Activated CD8-positive, alpha-beta memory T cell treated with anti-CD3 and anti-CD28 coated beads for 1 hour (primary cell): Measurements from ENCODE around the gene IRF3.
"Not testable (repeated sequence)": the region's sequence is repeated elsewhere in the genome, so short reads cannot be mapped to it uniquely, and the experiment has no call there.

Source experiments
- DNase-seq, 2 donors: peaks; one replicate each; pipeline ENCODE4 v3.0.0-alpha.2; 2020; ENCODE audit warnings: low read depth in 1 of 2; ENCODE audit errors: extremely low read depth in 1 of 2

The IRF3 gene

GRCh38 chr19:49651820-49652550 lies 13.7 kb downstream of the IRF3 start:
- DNase-seq = no peak

GRCh38 chr19:49651029-49651819 lies 14.4 kb downstream of the IRF3 start:
- no peak for DNase-seq

GRCh38 chr19:49646586-49646985 lies 19.1 kb downstream of the IRF3 start:
- DNase-seq = no peak

- DNase-seq = no peak
Measured at GRCh38 chr19:49645995-49646394, 19.7 kb downstream of the IRF3 start.

DNA sequence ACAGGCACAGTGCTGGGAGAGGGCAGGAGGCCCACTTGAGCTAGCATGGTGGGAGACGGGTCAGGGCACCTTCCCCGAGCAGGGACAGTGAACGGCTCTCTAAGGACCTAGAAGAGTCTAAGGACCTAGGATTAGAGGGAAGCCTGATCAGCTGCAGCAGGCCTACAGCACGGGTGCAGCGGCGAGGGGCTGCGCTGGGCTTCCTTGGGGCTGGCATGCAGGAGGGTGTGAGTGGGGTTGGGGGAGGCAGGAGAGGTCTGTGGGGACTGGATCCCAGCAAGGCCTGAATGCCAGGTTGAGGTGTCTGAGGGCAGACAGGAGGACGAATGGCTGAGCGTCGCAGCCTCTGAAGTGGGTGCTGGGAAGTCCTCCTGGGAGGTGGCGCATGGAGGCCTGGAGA lies 20.1 kb downstream of the IRF3 start:
- no peak for DNase-seq

DNA sequence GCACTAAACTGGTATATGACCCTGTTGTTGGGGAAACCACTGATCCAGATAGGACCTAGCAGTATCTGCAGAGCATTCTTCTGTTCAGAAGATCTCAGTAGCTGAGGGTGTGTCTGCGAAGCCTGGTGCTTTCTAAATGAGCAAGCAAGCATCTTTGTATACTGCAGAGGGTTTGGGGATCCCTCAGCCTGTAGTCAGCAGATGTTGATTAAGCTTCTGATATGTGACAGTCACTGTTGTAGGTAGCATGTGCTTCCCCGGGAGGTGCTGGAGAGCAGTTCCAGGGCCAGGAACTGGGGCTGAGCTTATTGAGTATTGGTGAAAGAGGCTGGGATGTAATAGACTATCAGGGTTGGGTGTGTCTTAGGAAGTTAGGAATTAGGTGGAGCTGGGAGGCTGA lies 22.2 kb downstream of the IRF3 start:
- no peak for DNase-seq

DNA sequence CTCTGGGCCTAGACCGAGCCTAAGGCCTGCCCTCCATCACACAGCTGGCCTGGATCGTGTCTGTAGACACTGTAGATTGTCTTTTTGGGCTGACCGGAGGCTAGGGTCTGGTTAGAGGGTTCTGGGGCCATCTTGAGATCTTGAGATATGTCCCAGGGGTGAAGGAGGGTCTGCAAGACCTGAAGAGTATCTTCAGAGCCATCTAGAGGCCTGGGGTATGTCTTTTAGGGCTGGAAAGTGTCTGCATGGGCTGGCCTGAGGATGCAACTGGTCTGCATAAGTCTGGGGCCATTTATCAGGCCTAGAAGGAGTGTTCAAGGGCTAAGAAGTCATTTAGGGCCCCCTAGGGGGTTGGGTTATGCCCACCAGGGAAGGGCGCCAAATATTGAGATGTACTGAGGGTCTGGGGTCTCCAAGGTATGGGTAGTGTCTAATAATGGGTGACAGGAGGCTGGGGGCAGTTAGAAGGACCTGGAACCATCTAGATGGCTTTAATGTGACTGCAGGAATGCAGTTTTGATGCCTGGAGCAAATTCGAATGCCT lies 23.1 kb downstream of the IRF3 start:
- DNase-seq = no peak

GRCh38 chr19:49641688-49642491 lies 23.8 kb downstream of the IRF3 start, which contains the start of gene SCAF1:
TSS of gene SCAF1 (plus strand) at chr19:49642209. CDS start at chr19:49645027, 2,818 bp downstream.
- peak; percentile 97 to 98 for DNase-seq

GRCh38 chr19:49640113-49640898 lies 25.4 kb downstream of the IRF3 start, which contains the start of gene RRAS:
TSS of gene RRAS (minus strand) at chr19:49640143. CDS start at chr19:49640098, 45 bp downstream.
- DNase-seq = peak; percentile 99 to 100

GRCh38 chr19:49639401-49640112 lies 26.1 kb downstream of the IRF3 start:
- DNase-seq = no peak

DNA sequence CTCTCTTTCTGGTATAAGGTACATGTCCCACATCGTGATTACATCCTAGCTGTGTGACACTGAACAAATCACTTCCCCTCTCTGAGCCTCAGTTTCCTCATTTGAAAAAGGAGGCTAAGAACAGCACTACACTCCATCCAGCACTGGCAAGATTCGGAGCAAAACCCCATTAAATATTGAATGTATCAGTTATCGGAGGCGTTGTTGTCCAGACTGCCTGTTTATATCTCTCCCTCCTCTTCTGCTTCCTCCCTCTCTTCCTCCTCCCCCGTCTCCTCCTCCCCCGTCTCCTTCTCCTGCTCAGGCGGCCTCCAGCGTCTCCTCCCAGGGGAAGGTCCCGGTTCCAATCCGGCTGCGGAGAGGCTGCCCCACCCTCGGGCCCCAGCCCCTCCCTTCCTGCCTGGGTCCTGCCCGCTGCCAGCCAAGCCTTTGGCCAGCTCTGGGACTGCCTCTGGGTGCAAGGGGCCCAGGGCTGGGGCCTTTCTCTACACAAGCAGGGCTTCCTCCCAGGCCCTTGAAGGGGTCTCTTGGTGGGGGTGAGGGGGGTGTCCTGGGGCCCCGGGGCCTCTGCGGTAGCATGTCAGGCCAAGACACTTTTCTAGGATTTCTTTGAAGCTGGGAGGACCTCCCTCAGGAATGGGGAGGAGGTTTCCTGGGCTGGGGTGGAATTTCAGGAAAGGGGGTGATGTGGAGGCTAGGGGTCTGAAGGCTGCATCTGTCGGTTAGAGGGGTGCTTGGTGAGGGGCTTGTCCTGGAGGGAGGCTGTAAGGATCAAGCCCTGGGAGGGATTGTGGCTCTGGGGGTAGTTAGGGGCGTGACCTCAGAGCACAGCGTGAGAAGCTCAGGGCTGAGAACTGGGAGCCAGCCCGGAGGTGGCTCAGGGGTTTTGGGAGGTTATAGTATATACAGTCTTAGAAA lies 27.6 kb downstream of the IRF3 start:
- DNase-seq = no peak

- no peak for DNase-seq
Measured at GRCh38 chr19:49636233-49636932, 29.3 kb downstream of the IRF3 start.

DNA sequence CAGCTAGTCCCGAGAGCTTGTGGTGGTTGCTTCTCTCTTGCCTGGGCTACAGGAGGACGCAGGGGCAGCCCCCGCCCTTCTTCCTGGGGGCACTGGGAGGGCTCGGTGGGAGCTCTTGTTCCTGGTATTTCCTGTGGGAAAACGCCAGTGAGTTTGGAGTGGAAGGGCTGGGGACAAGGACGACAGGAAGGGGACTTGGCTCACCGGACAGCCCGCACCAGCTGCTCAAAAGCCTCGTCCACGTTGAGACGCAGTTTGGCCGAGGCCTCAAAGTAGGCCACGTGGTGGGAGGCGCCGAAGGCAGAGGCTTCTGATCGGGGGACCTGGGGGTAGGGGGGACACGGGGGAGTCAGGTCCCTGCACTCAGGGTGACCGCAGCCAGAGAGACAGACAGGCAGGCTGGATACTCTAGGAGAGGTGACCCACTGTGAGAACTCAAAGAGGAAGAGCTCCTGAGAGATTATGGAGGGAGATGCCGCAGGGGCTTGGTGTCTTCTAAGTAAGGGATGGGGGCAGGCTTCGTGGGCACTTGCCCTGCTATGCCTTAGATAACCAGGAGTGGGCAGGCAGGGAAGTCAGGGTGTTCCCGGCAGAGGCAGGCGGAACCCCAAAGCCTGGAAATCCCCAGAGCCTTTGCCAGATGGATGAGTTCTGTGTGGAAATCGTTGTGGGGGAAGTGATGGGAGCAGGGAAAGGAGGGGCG lies 30.0 kb downstream of the IRF3 start:
- no peak for DNase-seq

DNA sequence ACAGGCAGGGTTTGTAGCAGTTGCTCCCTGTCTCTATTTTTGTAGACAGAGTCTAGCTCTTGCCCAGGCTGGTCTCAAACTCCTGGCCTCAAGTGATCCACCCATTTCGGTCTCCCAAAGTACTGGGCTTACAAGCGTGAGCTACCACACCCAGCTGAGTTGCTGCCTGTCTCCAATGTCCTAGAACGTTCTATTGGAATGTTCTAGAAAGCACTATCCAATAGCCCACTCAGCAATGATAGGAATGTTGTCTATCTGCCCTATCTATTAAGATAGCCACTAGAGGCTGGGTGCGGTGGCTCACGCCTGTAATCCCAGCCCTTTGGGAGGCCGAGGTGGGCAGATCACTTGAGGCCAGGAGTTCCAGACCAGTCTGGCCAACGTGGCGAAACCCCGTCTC lies 32.4 kb downstream of the IRF3 start:
- DNase-seq = not testable (repeated sequence)

DNA sequence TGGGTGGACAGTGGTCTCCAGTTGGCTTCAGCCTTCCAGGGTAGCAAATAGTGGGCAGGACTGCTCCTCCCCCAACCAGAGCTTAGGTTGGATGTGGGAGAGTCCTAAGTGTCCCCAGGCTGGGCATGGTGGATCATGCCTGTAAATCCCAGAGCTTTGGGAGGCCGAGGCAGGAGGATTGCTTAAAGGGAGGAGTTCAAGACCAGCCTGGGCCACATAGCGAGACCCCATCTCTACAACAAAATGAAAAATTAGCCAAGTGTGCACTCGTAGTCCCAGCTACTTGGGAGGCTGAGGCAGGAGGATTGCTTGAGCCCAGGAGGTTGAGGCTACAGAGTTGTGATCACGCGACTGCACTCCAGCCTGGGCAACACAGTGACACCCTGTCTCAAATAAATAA lies 33.1 kb downstream of the IRF3 start:
- DNase-seq = no peak

GRCh38 chr19:49631610-49632192 lies 34.0 kb downstream of the IRF3 start:
- no peak for DNase-seq

GRCh38 chr19:49631014-49631588 lies 34.6 kb downstream of the IRF3 start:
- DNase-seq = no peak
